WTC11 (cell line): Measurements from ENCODE around the gene ZNHIT2. TPM values are rescaled to one million over a fixed set of nuclear protein-coding genes. Genes with fewer than 3 reads are reported as not detected.

Experiments used
- ATAC-seq: fragments of 200-7000 bp; cut with Tn5 transposase; 2 replicates; pipeline ENCODE4 v1.10.0; 2021; ENCODE audit warnings: mild to moderate bottlenecking, moderate library complexity
- CTCF ChIA-PET: fragments of 300-600 bp; sonication (Branson Sonifier 250); formaldehyde crosslinking; loops from one replicate; lab custom pipeline; 2021; ENCODE audit warnings: antibody characterized with exemption; lab: Charles Lee
- POLR2A ChIA-PET: fragments of 350-600 bp; sonication (Branson Sonifier 250); formaldehyde crosslinking; loops from one replicate; lab custom pipeline; 2021; ENCODE audit warnings: antibody characterized with exemption; lab: Charles Lee
- DNase-seq: peaks from one replicate; pipeline ENCODE4 v3.0.0; 2021; ENCODE audit warnings: low spot score
- H3K27ac Mint-ChIP-seq: 2 replicates; pipeline ENCODE4 v1.8.0; 2021; ENCODE audit warnings: mixed read lengths
- H3K27me3 Mint-ChIP-seq: 2 replicates; pipeline ENCODE4 v1.8.0; 2021; ENCODE audit warnings: low read depth, mild to moderate bottlenecking, moderate library complexity, mixed read lengths
- H3K36me3 Mint-ChIP-seq: 2 replicates; pipeline ENCODE4 v1.8.0; 2021; ENCODE audit warnings: mixed read lengths
- H3K4me1 Mint-ChIP-seq: 2 replicates; pipeline ENCODE4 v1.8.0; 2022; ENCODE audit warnings: mixed read lengths
- H3K4me3 Mint-ChIP-seq: 2 replicates; pipeline ENCODE4 v1.8.0; 2021; ENCODE audit warnings: mild to moderate bottlenecking, moderate library complexity, mixed read lengths
- H3K9me3 Mint-ChIP-seq: 2 replicates; pipeline ENCODE4 v1.8.0; 2021; ENCODE audit warnings: mixed read lengths
- ATF1 ChIP-seq: sonication (generic); formaldehyde crosslinking; IDR thresholded peaks from 2 replicates; pipeline ENCODE4 v1.8.1; 2023; ENCODE audit warnings: mild to moderate bottlenecking, moderate library complexity, missing genetic modification reagents
- ELF4 ChIP-seq: sonication (generic); formaldehyde crosslinking; IDR thresholded peaks from 2 replicates; pipeline ENCODE4 v1.8.1; 2022; ENCODE audit warnings: low read depth, mild to moderate bottlenecking, moderate library complexity, missing genetic modification reagents
- IRF2 ChIP-seq: sonication (generic); formaldehyde crosslinking; IDR thresholded peaks from 2 replicates; pipeline ENCODE4 v1.8.0; 2022; ENCODE audit warnings: low read depth, missing genetic modification reagents, borderline replicate concordance
- JAZF1 ChIP-seq: fragments of 250-450 bp; sonication (Bioruptor Pico); IDR thresholded peaks from 2 replicates; pipeline ENCODE4 v1.9.0; 2021; ENCODE audit warnings: moderate library complexity, mild to moderate bottlenecking, inconsistent platforms
- NFYB ChIP-seq: sonication (generic); formaldehyde crosslinking; conservative IDR thresholded peaks from 2 replicates; pipeline ENCODE4 v1.8.0; 2022; ENCODE audit warnings: low read depth, missing genetic modification reagents
- NR3C1 ChIP-seq: sonication (generic); formaldehyde crosslinking; conservative IDR thresholded peaks from 2 replicates; pipeline ENCODE4 v1.8.1; 2023; ENCODE audit warnings: low read depth, mild to moderate bottlenecking, missing genetic modification reagents
- ZNF121 ChIP-seq: sonication (generic); formaldehyde crosslinking; IDR thresholded peaks from 2 replicates; pipeline ENCODE4 v1.8.0; 2023; ENCODE audit warnings: missing genetic modification reagents
- ZNF423 ChIP-seq: fragments of 250-450 bp; sonication (Bioruptor Pico); IDR thresholded peaks from 2 replicates; pipeline ENCODE4 v2.1.2; 2022; ENCODE audit warnings: mild to moderate bottlenecking, moderate library complexity
- total RNA-seq: library from RNA; stranded (reverse); gene quantifications from 3 replicates; pipeline ENCODE4 v1.2.3, GENCODE V29; 2021
- TF ChIP-seq, protein P1 (sequence below): sonication (generic); formaldehyde crosslinking; IDR thresholded peaks from 2 replicates; pipeline ENCODE4 v1.8.0; 2022; ENCODE audit warnings: mild to moderate bottlenecking, missing genetic modification reagents
- TF ChIP-seq, protein P2 (sequence below): fragments of 250-450 bp; sonication (Bioruptor Pico); conservative IDR thresholded peaks from 2 replicates; pipeline ENCODE4 v1.9.0; 2021; ENCODE audit warnings: mild to moderate bottlenecking
- TF ChIP-seq, protein P3 (sequence below): sonication (generic); formaldehyde crosslinking; IDR thresholded peaks from 2 replicates; pipeline ENCODE4 v1.8.0; 2022; ENCODE audit warnings: mild to moderate bottlenecking, missing genetic modification reagents
- TF ChIP-seq, protein P4 (sequence below): sonication (generic); formaldehyde crosslinking; IDR thresholded peaks from 2 replicates; pipeline ENCODE4 v1.8.0; 2023; ENCODE audit warnings: missing genetic modification reagents, mild to moderate bottlenecking, borderline replicate concordance
- TF ChIP-seq, protein P5 (sequence below): sonication (generic); formaldehyde crosslinking; IDR thresholded peaks from 2 replicates; pipeline ENCODE4 v1.8.0; 2022; ENCODE audit warnings: mild to moderate bottlenecking, missing genetic modification reagents
- TF ChIP-seq, protein P6 (sequence below): fragments of 250-450 bp; sonication (Bioruptor Pico); IDR thresholded peaks from 2 replicates; pipeline ENCODE4 v1.9.0; 2021; ENCODE audit warnings: moderate library complexity, mild to moderate bottlenecking, inconsistent platforms, borderline replicate concordance
- TF ChIP-seq, protein P7 (sequence below): fragments of 250-450 bp; sonication (Bioruptor Pico); IDR thresholded peaks from 2 replicates; pipeline ENCODE4 v2.1.2; 2022; ENCODE audit warnings: mild to moderate bottlenecking, moderate library complexity
- TF ChIP-seq, protein P8 (sequence below): sonication (generic); formaldehyde crosslinking; IDR thresholded peaks from 2 replicates; pipeline ENCODE4 v1.8.1; 2023; ENCODE audit warnings: mild to moderate bottlenecking, missing genetic modification reagents
- TF ChIP-seq, protein P9 (sequence below): fragments of 250-450 bp; sonication (Bioruptor Pico); IDR thresholded peaks from 2 replicates; pipeline ENCODE4 v1.8.0; 2021; ENCODE audit warnings: mild to moderate bottlenecking

Gene ZNHIT2
- total RNA-seq, 1 experiment from 2014 or later = 16.7 TPM

DNA sequence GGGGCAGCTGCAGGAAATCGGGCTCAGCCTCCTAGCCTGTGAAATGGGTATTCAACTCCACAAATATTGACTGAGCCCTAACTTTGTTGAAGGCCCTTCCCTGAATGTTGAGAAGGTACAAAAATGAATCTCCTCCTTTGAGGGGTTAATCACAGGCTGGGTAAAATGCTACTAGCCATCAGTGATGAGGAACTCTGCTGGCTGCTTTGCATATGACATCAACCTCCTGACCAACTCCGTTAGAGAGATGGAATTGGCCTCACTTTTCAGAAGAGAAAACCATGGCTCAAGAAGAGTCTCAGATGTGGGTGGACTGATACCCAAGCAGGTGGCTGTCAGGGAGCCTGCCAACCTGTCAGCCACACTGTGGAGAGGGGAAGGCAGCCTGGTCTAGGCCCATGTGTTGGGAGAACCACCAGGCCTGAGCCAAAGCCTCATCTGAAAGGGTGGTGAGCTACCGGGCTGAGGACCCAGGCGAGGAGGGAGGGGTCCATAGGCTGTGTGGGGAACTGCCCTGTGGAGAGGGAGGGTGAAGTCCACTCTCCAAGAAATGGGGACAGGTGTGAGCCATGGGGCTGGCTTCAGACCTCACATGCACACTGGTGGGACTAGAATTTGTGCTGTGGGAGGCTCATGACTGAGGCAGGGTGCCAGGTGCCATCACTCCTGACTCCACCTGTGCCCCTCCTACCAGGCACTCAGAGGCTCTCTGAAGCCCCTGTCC lies 45.4 kb downstream of the ZNHIT2 start:
- DNase-seq = no peak
- peaks cover 10% of the 10 kb centered on the region for H3K4me1 Mint-ChIP-seq
- TF ChIP-seq JAZF1 (CRISPR knock-in tag) = no peak
- TF ChIP-seq, protein P1, sequence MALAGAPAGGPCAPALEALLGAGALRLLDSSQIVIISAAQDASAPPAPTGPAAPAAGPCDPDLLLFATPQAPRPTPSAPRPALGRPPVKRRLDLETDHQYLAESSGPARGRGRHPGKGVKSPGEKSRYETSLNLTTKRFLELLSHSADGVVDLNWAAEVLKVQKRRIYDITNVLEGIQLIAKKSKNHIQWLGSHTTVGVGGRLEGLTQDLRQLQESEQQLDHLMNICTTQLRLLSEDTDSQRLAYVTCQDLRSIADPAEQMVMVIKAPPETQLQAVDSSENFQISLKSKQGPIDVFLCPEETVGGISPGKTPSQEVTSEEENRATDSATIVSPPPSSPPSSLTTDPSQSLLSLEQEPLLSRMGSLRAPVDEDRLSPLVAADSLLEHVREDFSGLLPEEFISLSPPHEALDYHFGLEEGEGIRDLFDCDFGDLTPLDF (CRISPR knock-in tag) = no peak
- no peak for TF ChIP-seq ZNF423
- TF ChIP-seq, protein P2, sequence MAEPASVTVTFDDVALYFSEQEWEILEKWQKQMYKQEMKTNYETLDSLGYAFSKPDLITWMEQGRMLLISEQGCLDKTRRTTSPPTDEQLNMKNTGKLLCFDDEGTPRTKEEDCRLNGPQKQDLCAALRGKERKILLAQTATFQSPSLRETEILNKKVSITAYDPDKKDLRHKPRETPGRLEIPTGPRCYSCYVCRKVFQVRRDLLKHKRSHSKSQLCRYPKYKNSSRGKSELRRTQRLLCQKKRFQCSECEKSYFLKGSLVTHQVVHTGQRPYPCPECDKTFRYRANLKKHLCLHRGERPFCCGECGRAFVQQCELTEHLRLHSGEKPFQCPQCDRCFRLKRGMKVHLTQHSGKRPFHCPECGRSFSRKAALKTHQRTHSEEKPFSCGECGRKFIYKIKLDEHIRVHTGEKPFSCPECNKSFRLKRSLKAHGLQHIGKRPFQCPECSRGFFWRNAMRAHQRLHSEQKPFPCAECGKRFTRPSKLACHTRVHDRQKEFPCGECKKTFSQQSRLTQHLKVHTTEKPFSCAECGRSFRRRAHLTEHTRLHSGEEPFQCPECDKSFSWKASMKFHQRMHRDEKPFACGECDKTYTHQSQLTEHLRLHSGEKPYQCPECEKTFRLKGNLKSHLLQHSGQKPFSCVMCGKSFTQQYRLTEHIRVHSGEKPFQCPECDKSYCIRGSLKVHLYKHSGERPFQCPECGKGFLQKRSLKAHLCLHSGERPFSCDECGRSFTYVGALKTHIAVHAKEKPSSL (CRISPR knock-in tag) = no peak
- TF ChIP-seq ELF4 (CRISPR knock-in tag) = no peak
- TF ChIP-seq, protein P3, sequence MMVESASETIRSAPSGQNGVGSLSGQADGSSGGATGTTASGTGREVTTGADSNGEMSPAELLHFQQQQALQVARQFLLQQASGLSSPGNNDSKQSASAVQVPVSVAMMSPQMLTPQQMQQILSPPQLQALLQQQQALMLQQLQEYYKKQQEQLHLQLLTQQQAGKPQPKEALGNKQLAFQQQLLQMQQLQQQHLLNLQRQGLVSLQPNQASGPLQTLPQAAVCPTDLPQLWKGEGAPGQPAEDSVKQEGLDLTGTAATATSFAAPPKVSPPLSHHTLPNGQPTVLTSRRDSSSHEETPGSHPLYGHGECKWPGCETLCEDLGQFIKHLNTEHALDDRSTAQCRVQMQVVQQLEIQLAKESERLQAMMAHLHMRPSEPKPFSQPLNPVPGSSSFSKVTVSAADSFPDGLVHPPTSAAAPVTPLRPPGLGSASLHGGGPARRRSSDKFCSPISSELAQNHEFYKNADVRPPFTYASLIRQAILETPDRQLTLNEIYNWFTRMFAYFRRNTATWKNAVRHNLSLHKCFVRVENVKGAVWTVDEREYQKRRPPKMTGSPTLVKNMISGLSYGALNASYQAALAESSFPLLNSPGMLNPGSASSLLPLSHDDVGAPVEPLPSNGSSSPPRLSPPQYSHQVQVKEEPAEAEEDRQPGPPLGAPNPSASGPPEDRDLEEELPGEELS = no peak
- TF ChIP-seq, protein P4, sequence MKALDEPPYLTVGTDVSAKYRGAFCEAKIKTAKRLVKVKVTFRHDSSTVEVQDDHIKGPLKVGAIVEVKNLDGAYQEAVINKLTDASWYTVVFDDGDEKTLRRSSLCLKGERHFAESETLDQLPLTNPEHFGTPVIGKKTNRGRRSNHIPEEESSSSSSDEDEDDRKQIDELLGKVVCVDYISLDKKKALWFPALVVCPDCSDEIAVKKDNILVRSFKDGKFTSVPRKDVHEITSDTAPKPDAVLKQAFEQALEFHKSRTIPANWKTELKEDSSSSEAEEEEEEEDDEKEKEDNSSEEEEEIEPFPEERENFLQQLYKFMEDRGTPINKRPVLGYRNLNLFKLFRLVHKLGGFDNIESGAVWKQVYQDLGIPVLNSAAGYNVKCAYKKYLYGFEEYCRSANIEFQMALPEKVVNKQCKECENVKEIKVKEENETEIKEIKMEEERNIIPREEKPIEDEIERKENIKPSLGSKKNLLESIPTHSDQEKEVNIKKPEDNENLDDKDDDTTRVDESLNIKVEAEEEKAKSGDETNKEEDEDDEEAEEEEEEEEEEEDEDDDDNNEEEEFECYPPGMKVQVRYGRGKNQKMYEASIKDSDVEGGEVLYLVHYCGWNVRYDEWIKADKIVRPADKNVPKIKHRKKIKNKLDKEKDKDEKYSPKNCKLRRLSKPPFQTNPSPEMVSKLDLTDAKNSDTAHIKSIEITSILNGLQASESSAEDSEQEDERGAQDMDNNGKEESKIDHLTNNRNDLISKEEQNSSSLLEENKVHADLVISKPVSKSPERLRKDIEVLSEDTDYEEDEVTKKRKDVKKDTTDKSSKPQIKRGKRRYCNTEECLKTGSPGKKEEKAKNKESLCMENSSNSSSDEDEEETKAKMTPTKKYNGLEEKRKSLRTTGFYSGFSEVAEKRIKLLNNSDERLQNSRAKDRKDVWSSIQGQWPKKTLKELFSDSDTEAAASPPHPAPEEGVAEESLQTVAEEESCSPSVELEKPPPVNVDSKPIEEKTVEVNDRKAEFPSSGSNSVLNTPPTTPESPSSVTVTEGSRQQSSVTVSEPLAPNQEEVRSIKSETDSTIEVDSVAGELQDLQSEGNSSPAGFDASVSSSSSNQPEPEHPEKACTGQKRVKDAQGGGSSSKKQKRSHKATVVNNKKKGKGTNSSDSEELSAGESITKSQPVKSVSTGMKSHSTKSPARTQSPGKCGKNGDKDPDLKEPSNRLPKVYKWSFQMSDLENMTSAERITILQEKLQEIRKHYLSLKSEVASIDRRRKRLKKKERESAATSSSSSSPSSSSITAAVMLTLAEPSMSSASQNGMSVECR = no peak
- TF ChIP-seq, protein P5, sequence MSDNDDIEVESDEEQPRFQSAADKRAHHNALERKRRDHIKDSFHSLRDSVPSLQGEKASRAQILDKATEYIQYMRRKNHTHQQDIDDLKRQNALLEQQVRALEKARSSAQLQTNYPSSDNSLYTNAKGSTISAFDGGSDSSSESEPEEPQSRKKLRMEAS (CRISPR knock-in tag) = no peak
- TF ChIP-seq, all 79 proteins: peak for 0
- no peaks in the 10 kb centered on the region for H3K9me3 Mint-ChIP-seq
- no peak overlapping the region for H3K4me3 Mint-ChIP-seq
- peaks cover 14% of the 10 kb centered on the region for H3K36me3 Mint-ChIP-seq
- ChIA-PET POLR2A (no interaction called here), CTCF (no interaction called here)
- no peaks in the 10 kb centered on the region for H3K27me3 Mint-ChIP-seq
- no peak for ATAC-seq
- H3K27ac Mint-ChIP-seq = peak overlapping the region; percentile 25; the same call in 1 of the 2 replicates

DNA sequence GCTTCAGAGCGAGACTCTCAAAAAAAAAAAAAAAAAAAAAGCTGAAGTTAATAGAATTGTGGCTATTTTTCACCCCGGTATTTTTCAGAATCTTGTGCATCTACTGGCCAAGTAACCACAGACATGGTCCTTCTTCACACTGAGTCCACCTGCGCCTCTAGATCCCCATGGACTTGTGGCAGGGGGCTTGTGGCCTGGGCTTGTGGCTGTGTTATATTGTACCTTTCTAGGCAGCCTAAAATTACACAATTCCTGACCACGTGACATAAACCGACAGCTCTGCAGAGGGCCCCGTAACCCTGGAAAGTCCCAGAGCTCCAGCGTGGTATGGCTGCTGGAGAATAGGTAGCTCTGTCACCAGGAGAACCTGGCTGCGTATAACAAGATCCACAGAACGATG lies 48.3 kb downstream of the ZNHIT2 start:
- no peaks in the 10 kb centered on the region for H3K36me3 Mint-ChIP-seq
- H3K4me3 Mint-ChIP-seq = no peak overlapping the region
- H3K4me1 Mint-ChIP-seq = peaks cover 23% of the 10 kb centered on the region
- ChIA-PET POLR2A (no interaction called here), CTCF (interaction anchor here (0.6 to 1.0 kb wide), 3 partner anchors 27 to 643 kb away, joined by 3 to 4 read pairs (median 3); no protein-coding TSS in a partner anchor)
- no peak for ATAC-seq
- no peak for DNase-seq
- H3K27ac Mint-ChIP-seq = no peak overlapping the region
- H3K27me3 Mint-ChIP-seq = no peaks in the 10 kb centered on the region
- H3K9me3 Mint-ChIP-seq = no peaks in the 10 kb centered on the region
- TF ChIP-seq NR3C1 (no peak), IRF2 (CRISPR knock-in tag) (no peak), ZNF121 (CRISPR knock-in tag) (no peak), ATF1 (CRISPR knock-in tag) (no peak), NFYB (CRISPR knock-in tag) (no peak)
- TF ChIP-seq, protein P6, sequence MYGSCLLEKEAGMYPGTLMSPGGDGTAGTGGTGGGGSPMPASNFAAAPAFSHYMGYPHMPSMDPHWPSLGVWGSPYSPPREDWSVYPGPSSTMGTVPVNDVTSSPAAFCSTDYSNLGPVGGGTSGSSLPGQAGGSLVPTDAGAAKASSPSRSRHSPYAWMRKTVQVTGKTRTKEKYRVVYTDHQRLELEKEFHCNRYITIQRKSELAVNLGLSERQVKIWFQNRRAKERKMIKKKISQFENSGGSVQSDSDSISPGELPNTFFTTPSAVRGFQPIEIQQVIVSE = no peak
- TF ChIP-seq, protein P7, sequence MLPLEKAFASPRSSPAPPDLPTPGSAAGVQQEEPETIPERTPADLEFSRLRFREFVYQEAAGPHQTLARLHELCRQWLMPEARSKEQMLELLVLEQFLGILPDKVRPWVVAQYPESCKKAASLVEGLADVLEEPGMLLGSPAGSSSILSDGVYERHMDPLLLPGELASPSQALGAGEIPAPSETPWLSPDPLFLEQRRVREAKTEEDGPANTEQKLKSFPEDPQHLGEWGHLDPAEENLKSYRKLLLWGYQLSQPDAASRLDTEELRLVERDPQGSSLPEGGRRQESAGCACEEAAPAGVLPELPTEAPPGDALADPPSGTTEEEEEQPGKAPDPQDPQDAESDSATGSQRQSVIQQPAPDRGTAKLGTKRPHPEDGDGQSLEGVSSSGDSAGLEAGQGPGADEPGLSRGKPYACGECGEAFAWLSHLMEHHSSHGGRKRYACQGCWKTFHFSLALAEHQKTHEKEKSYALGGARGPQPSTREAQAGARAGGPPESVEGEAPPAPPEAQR (CRISPR knock-in tag) = no peak
- TF ChIP-seq, protein P8, sequence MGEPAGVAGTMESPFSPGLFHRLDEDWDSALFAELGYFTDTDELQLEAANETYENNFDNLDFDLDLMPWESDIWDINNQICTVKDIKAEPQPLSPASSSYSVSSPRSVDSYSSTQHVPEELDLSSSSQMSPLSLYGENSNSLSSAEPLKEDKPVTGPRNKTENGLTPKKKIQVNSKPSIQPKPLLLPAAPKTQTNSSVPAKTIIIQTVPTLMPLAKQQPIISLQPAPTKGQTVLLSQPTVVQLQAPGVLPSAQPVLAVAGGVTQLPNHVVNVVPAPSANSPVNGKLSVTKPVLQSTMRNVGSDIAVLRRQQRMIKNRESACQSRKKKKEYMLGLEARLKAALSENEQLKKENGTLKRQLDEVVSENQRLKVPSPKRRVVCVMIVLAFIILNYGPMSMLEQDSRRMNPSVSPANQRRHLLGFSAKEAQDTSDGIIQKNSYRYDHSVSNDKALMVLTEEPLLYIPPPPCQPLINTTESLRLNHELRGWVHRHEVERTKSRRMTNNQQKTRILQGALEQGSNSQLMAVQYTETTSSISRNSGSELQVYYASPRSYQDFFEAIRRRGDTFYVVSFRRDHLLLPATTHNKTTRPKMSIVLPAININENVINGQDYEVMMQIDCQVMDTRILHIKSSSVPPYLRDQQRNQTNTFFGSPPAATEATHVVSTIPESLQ (CRISPR knock-in tag) = no peak
- TF ChIP-seq, protein P9, sequence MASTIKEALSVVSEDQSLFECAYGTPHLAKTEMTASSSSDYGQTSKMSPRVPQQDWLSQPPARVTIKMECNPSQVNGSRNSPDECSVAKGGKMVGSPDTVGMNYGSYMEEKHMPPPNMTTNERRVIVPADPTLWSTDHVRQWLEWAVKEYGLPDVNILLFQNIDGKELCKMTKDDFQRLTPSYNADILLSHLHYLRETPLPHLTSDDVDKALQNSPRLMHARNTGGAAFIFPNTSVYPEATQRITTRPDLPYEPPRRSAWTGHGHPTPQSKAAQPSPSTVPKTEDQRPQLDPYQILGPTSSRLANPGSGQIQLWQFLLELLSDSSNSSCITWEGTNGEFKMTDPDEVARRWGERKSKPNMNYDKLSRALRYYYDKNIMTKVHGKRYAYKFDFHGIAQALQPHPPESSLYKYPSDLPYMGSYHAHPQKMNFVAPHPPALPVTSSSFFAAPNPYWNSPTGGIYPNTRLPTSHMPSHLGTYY (CRISPR knock-in tag) = no peak
